OCI-LY7 (cell line): ENCODE measurements around the gene ASCC2.

Experiments
- EZH2phosphoT487 ChIP-seq: fragments of 200-600 bp; sonication (generic); IDR thresholded peaks from 2 replicates; pipeline ENCODE4 v1.6.1; 2018; ENCODE audit warnings: low read depth, borderline replicate concordance, mild to moderate bottlenecking, mixed run types, antibody characterized with exemption, low read length, moderate library complexity, mixed read lengths
- TF ChIP-seq, protein P1 (sequence below): fragments of 200-600 bp; sonication (generic); conservative IDR thresholded peaks from 2 replicates; pipeline ENCODE4 v1.5.1; 2014; ENCODE audit warnings: mild to moderate bottlenecking, antibody characterized with exemption, low read length, moderate library complexity, mixed read lengths

DNA sequence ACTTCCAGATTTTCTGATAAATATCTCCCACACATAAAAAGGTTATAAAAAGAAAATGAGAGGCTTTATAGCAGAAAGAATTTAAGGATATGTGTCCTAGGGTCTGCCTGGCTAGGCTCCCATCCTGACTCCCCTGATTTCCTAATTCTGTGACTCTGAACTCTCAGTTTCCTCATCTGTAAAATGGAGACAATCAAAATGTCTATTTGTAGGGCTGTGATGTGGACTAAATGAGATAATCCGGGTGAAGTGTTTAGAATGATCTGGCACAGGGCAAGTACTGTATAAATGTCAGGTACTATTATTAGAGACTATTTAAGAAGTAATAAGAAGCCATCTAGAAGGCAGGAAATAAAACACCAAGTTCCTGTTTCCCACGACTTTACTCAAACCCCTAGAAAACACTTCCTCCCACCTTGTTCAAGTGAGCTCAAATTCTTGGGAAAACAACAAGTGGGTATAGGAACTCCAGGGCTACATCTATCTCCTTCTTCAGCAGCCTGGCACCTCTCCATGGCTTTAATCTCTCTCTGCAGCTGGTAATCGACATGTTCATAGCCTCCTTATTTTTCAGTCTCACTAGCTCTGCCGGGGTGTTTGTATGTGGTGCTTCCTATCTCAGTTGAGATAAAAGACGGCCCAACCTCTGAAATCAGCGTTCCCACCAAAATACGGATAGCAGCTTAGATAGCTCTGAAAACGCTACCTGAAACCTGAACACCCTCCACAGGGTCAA, 6.7 kb downstream of the ASCC2 start:
- TF ChIP-seq, protein P1, sequence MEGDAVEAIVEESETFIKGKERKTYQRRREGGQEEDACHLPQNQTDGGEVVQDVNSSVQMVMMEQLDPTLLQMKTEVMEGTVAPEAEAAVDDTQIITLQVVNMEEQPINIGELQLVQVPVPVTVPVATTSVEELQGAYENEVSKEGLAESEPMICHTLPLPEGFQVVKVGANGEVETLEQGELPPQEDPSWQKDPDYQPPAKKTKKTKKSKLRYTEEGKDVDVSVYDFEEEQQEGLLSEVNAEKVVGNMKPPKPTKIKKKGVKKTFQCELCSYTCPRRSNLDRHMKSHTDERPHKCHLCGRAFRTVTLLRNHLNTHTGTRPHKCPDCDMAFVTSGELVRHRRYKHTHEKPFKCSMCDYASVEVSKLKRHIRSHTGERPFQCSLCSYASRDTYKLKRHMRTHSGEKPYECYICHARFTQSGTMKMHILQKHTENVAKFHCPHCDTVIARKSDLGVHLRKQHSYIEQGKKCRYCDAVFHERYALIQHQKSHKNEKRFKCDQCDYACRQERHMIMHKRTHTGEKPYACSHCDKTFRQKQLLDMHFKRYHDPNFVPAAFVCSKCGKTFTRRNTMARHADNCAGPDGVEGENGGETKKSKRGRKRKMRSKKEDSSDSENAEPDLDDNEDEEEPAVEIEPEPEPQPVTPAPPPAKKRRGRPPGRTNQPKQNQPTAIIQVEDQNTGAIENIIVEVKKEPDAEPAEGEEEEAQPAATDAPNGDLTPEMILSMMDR: no peak
- no peak for TF ChIP-seq EZH2phosphoT487
